ENCODE results near the gene SORBS1. TPM values are rescaled to one million over a fixed set of nuclear protein-coding genes. Genes with fewer than 3 reads are reported as not detected.

SORBS1 gene
- total RNA-seq, 1 donor from 2014 or later = 426 TPM

- no peak for DNase-seq (ENCODE audit: low spot score)
Observed at GRCh38 chr10:95566136-95566535, 5.0 kb upstream of the SORBS1 start.

GRCh38 chr10:95565336-95565735 is 4.2 kb upstream of the SORBS1 start:
- no peak for DNase-seq (ENCODE audit: low spot score)

DNA sequence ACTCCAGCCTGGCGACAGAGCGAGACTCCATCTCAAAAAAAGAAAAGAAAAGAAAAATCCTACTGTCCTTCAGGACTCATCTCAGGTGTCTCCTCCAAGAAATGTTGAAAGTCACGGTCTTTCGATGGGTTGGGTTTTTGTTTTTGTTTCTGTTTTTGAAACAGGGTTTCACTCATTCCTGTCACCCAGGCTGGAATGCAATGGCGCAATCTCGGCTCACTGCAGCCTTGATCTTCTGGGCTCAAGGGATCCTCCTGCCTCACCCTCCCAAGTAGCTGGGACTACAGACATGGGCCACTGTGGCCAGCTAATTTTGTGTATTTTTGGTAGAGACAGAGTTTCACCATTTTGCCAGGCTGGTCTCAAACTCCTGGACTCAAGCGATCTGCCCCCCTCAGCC is 3.1 kb upstream of the SORBS1 start:
- no peak for DNase-seq (ENCODE audit: low spot score)

DNA sequence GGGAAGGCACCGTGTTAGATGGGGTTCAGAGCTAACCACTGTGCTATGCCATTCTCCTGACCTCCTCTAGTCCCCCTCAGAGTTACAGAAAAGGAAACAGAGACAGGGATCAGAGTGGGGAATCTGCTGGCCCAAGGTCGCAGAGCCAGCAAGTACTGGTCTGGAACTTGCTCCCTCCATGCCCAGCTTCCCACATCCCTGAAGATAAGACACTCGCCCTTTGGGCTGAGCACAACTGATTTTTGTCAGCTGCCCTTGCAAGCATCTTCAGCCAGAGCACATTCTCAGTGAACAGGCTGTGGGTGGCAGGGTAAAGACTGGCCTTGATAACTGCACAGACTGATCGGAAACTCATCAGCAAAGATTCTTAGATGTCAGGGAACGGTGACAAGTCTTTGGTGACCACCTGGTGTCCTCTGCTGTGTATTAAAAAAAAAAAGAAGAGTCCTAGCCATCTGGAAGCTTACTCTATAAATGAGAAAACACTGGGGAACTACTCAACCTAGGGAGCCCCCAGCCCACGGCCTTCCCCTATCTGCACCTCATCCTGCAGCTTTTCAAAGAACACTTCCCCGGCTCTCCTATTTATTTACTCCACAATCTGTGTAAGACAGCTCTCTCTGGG is 1.3 kb upstream of the SORBS1 start:
- DNase-seq (ENCODE audit: low spot score) = no peak

DNA sequence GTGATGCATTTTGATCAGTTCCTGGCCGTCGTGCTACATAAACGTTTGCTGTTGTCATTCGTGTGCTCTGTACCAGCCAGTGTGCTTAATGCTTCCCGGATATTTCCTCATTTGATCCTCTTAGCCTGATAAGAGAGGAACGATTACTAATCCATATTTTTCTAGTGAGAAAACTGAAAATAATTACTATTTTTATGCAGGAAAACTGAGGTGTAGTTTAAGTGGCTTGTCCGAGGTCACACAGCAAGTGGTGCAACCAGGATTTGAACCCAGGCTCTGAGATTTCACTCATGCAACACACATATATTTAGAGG is 650 bp upstream of the SORBS1 start:
- DNase-seq (ENCODE audit: low spot score) = no peak

DNA sequence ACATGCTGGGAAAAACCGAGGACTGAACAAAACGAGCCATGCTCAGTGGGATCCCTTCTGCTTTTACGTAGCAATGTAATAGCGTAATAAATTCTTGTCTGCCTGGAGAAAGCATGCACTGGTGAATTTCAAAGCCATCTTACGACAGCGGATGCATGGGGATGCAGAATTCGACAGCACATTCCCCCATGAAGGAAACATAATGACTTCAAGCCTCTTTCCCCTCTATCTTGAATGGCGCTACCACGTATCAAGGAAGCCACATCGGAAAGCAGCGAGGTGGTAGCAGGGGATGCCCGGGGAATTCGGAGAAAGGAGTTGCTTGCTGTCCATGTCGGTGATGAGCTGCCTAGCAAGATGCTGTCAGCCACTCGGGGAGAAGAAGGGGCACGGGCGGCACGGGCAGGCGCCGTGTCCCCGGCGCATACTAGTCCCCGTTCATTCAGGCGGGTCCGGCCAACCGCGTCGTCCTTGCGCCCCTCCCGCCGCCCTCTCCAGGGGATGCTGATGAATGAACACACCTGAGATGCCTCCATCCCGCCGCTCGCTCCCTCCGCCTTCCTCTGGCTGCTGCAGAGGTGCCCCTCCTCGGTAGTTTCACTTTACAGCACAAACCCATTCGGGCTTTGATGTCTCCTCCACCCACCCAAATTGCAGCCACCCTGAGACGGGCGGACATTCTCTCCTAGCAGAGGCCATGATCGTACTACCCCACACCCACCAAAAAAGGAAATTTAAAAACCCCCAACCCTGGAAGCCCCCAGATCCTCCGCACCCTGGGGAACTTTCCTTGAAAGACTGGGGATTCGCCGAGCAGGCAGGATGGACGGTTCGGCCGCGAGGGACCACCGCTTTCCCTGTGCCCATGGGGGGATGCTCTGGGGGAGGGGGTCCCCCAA is 644 bp downstream of the SORBS1 start:
- peak; percentile 54 for DNase-seq (ENCODE audit: low spot score)

DNA sequence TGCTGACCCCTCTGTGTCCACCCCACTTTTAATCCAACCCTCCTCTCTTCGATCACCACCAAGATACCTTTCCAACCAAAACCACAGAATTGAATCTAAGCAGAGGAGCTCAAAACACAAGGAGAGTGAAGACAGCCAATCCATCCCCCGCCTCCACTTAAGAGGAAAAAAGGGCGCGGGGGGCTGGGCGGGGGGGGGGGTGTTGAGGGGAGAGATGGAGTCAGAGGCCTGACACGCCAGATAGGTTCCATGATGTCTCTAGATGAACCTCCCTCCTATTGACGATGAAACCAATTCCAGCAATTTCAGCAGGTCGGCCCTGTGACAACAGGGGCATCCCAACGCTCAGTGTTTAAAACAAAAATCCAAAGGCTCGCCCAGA is 1.3 kb downstream of the SORBS1 start:
- DNase-seq (ENCODE audit: low spot score) = no peak

DNA sequence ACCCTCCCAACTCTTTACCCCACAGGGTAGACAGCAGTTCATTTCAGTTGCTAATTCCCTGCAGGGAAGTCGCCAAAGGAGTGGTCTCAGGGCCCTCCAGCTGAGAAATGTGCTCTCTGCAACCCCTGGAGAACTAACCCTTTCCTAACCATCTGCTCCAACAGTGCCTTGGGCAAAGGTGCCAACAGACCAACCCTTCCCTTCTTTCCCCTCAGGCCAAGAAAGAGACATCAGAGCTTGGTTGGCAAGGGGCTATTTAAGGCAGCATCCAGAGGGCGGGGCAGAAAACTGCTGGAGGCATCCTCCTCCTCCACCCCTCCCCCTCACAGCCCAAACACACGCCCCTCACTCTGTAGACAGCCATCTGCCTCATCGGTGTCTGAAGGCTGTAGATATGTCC is 1.7 kb downstream of the SORBS1 start:
- peak; percentile 36 for DNase-seq (ENCODE audit: low spot score)

DNA sequence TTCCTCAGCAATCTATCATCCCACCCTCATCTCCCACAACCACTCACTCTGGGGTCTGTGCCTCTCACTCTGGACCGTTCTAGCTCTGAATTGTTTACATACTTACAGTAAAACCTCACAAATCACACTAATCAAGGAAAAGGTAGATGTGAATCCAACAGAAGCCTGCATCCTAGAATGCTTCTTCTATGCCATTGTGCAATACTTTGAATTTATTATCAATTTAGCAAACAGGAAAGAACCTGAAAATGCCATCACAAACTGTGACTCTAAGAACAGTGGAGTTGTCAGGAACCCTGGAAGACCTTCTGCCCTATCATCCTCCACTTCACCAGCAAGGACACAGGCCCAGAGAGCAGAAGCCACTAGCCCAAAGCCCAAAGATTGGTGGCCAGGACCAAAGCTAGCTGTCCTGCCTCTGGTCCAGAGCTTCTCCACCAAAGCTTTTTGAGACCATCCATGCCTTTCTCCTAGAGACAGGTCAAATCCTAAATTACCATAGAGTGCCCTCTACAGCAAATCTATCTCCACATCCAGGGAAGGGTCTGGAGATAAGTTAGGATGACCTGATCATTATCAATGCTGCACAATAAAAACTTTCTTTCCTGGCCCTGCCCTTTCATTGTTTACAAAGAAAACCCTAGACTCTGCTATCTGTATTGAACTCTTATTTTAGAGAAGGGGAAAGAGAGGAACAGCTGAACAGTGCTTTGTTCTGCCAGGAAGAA is 2.4 kb downstream of the SORBS1 start:
- DNase-seq (ENCODE audit: low spot score) = no peak

GRCh38 chr10:95556994-95557767 is 4.0 kb downstream of the SORBS1 start:
- no peak for DNase-seq (ENCODE audit: low spot score)

GRCh38 chr10:95553674-95554073 is 7.5 kb downstream of the SORBS1 start:
- no peak for DNase-seq (ENCODE audit: low spot score)

DNA sequence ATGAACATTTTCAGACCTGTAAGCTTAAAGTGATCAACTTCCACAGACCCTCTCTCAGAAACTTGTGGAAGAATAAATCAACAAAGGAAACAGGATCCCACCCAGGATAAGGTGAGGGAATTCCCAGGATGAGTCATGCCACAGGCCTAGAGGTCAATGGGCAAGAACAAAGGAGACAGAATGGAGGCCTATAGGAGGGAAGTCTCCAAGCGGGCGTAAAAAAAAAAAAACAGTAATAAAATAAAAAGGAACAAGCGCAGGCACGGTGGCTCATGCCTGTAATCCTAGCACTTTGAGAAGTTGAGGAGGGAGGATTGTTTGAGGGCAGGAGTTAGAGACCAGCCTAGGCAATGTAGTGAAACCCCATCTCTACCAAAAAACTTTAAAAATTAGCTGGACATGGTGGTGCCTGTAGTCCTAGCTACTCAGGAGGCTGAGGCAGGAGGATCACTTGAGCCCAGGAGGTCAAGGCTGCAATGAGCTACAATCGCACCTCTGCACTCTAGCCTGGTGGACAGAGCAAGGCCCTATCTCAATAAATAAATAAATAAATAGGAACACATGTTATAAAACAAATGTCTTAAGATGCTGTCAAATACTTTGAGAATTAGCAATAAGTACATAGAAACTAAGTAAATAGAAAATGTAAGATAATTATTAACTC is 8.4 kb downstream of the SORBS1 start:
- DNase-seq (ENCODE audit: low spot score) = no peak

DNA sequence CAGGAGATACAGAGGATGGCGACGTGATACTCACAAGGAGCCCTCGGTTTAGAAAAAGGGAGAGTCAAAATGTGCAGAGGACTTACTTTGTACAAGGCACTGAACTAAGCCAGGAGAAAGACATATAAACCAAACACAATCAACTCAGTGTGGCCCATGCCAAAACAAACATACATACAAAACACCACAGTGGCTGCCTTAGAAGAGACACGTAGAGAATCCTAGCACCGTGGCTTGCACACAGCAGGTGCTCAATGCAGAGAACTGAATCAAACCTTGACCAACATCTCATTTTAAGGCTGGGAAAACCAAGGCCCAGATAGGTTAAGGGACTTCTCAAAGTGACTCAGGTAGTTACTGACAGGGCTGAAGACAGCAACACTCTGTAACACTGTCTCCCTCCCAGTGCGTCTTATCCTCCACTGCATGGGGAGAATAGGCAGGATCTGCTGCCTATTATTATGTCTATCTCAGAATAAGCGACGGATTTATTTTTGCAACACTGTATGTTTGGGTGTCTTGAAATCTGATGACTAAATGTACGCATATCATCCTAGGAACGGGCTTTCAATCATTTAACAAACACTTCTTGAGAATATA is 11.0 kb downstream of the SORBS1 start:
- DNase-seq (ENCODE audit: low spot score) = no peak

GRCh38 chr10:95547791-95548435 is 13.3 kb downstream of the SORBS1 start:
- no peak for DNase-seq (ENCODE audit: low spot score)

DNA sequence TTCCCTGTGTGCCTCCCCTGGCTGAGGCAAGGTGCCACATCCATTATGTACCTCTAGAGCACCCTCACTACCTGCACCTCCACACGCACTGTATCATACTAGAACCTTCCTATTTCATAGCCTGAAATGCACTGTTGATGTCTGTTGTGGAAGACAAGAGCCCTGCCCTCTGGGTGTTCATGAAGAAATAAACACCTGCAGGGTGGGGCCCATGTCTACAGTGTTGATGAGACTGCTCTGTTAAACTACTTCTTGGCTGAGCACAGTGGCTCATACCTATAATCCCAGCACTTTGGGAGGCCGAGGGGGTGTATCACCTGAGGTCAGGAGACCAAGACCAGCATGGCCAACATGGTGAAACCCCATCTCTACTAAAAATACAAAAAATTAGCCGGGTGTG is 14.0 kb downstream of the SORBS1 start:
- no peak for DNase-seq (ENCODE audit: low spot score)

DNA sequence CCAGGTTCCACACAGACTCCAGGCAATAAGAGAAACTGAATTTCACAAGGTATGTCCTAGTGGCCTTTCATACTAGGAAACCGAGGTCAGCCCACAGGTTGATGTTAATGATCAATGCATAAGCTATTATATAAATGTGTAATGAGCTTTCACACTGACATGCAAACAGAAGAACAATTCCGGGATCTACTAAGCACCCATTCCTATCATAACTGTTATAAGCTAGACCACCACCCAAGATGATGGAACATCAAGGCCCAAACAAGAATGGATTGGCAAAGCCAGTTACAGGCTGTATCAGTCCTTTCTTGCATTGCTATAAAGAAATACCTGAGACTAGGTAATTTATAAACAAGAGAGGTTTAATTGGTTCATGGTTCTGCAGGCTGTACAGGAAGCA is 15.2 kb downstream of the SORBS1 start:
- no peak for DNase-seq (ENCODE audit: low spot score)

DNA sequence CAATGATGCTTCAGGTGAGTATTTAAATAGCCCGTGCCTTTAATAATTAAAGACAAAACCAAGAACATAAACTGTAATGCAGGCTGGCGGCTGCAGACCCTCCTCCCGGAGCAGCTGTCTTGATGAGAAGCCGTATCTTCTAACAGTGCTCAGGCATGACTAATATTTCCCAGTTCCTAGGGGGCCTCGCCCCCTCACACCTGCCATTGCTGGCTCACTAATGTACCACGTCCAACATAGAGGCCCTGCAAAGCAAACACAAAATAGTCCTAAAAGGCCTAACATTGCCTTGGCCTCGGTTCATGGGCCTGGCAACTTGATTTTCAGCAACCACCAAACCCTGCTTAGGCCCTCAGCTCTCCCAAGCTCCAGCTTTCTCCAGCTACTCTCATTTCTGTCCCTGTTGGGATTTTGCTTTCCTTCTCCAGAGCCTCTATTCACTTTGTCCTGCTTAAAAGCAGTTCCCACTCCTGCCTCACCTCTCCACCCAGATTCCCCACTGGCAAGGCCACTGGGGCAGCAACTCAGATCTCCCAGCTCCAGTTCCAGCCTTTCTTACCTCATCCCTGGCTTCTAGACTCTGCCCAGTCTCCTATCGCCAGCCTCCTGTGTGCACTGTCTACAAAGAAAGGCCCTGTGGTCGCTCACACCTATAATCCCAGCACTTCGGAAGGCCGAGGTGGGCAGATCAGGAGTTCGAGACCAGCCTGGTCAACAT is 16.2 kb downstream of the SORBS1 start:
- no peak for DNase-seq (ENCODE audit: low spot score)

DNA sequence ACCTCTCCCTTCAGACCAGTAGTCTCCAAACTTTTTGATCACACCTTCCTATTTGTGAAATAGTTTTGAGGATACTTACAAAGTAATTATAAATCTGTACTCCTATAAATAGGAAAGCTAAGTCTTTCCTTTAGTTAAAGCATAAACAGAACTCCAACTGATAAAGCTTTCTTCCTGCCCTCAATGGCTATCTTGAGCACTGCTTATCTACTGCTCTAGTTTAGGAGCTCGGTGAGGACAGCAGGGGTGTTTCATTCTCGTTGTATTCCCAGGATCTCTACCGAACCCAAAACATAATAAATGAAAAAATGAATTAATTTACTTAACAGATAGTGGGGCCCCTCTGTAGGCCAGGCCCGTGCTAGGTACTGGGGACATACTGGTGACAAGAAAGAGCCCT is 17.7 kb downstream of the SORBS1 start:
- DNase-seq (ENCODE audit: low spot score) = no peak

DNA sequence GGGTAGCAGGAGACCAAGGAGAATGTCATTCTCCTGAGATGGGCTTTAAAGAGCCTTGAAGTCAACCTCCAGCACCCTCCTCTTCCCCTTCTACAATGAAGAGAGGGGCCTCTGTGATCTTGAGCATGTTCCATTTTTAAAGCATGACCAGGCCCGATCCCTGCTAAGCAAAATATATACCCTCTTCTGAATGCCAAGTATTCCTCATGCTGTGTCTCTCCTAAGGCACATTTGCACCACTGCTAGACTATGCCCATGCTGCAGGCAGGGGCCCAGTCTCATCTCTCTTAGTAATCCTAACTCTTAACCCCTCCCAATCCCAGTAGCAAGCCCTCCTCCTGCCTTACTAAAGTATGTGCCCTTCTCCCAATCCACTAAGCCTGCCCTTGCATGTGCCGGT is 18.4 kb downstream of the SORBS1 start:
- DNase-seq (ENCODE audit: low spot score) = no peak

DNA sequence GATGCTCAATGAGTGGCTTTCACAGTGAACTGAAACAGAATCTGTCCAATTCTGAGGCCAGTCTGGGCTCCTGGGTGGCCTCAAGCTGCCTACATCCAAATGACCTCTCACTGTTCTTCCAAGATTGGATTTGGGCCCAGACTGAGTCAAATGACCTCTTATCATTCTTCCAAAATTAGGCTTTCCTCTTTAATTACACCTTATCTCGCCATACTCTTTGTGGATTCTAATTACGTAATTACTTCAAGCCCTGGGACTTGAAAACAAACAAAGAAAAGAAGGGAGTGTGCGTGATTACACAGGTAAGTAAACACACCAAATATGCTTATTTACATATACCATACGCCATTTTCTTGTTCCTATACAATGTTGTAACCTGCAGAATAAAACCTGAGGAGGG is 18.8 kb downstream of the SORBS1 start:
- no peak for DNase-seq (ENCODE audit: low spot score)
